ENCODE results near the gene PLD3.

Gene PLD3

DNA sequence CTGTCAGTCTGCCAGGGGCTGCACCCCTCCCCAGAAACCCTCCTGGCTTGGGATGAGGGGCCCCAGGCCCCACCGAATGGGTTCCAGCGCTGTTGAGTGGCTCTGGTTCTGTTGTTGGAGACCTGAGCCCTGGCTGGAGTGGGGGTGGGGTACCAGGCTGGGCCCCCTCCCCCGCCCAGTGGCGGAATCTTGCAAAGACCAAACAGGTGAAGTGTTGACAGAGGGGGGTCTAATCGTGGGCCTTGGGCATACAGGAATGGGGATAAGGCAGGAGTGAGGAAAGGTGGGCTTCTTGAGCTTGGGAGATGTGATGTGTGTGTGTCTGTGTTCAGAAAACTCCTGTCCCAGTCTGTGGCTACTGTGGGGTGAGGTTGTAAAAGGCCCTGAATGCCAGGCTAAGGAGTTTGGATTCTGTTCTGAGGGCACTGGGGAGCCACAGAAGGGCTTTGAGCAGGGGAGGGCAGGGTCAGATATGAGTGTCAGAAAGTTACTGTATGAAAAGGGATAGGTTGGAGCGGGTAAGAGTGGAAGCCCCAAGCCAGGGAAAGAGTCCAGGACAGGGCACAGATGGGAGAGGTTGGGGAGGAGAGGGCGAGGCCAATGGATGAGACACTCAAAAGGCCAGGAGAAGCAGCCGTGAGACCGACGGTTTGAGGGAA is 41.7 kb downstream of the PLD3 start, which contains the start of gene HIPK4:
Gene HIPK4, minus strand, starts transcription at position 98 of the 659 bp plus-strand sequence. CDS start 279 bp downstream, outside the sequence.
- Histone ChIP-seq H4K91ac (ENCODE audit: low read depth, low read length, poor library complexity) (no peak within 1 kb of the TSS), H2BK12ac (ENCODE audit: low read length) (peak within 1 kb of the TSS; percentile 2), H2BK120ac (ENCODE audit: low read depth, low read length) (no peak within 1 kb of the TSS), H3K14ac (ENCODE audit: low read length) (peak within 1 kb of the TSS; percentile 56), H3K9me3 (replicated peaks in 1 of 2; ENCODE audit: control insufficient read depth in 2 of 2, insufficient read depth in 1 of 2, low read depth in 1 of 2, low read length in 2 of 2) (no peaks in the 10 kb centered on the region), H3K27me3 (ENCODE audit: control insufficient read depth in 3 of 3, insufficient read depth in 3 of 3, low read depth in 1 of 3, low read length in 3 of 3) (peaks cover 0 to 5% (median 0%) of the 10 kb centered on the region in 3 experiments), H3K36me3 (replicated peaks in 1 of 2; ENCODE audit: control insufficient read depth in 2 of 2, insufficient read depth in 2 of 2, low read length in 2 of 2) (no peaks in the 10 kb centered on the region), H2BK5ac (ENCODE audit: low read length) (peak within 1 kb of the TSS; percentile 48), H3K27ac (replicated peaks; ENCODE audit: low read length) (no peak within 1 kb of the TSS), H3K23ac (ENCODE audit: low read depth, low read length, poor library complexity) (peak within 1 kb of the TSS; percentile 34), H3K79me1 (ENCODE audit: low read depth, low read length) (no peaks in the 10 kb centered on the region), H2AFZ (ENCODE audit: low read length) (no peak within 1 kb of the TSS), H3K4me1 (ENCODE audit: control insufficient read depth in 2 of 2, insufficient read depth in 1 of 2, low read depth in 1 of 2, low read length in 2 of 2) (no peaks in the 10 kb centered on the region), H3K4ac (ENCODE audit: low read length) (peak within 1 kb of the TSS; percentile 84), H4K8ac (ENCODE audit: low read depth, low read length) (no peak within 1 kb of the TSS), H2BK15ac (ENCODE audit: low read length) (no peak within 1 kb of the TSS), H3K18ac (ENCODE audit: low read length) (peak within 1 kb of the TSS; percentile 64), H2AK5ac (ENCODE audit: low read depth, low read length) (peak within 1 kb of the TSS; percentile 54), H3K9ac (ENCODE audit: low read depth, low read length, poor library complexity) (peak within 1 kb of the TSS; percentile 44), H3K4me3 (ENCODE audit: low read length in 2 of 2) (no peak within 1 kb of the TSS), H3K4me2 (ENCODE audit: insufficient read depth, low read length, poor library complexity, severe bottlenecking) (no peak within 1 kb of the TSS)
- DNase-seq (ENCODE audit: low spot score): no peak
- no CpG with 5 or more reads among the region's 10 CpGs for WGBS, 2 donors (ENCODE audit: extremely low coverage in 2 of 2, insufficient read length in 2 of 2, insufficient replicate concordance in 1 of 2)

DNA sequence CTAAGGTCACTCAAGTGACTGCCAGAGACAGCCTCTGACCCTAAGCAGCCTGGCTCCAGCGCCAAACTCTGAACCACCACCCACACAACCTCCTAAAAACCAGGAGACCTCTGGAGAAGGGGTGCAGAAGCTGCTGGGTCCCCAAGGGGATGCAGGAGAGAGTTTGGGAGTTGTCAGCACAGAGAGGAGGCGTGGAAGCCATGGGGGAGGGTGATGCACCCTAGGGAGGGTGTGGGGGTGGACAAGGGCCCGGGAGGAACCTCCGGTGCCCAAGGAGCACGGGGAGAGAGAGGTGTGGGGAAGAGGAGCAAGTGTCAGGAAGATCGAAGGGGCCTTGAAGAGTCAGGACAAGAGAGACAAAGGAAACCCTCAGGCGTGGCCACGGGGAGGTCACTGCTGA is 43.6 kb downstream of the PLD3 start:
- WGBS, 2 donors (ENCODE audit: extremely low coverage in 2 of 2, insufficient read length in 2 of 2, insufficient replicate concordance in 1 of 2): no CpG with 5 or more reads among the region's 8 CpGs
- H3K4ac ChIP-seq (ENCODE audit: low read length): no peak overlapping the region

DNA sequence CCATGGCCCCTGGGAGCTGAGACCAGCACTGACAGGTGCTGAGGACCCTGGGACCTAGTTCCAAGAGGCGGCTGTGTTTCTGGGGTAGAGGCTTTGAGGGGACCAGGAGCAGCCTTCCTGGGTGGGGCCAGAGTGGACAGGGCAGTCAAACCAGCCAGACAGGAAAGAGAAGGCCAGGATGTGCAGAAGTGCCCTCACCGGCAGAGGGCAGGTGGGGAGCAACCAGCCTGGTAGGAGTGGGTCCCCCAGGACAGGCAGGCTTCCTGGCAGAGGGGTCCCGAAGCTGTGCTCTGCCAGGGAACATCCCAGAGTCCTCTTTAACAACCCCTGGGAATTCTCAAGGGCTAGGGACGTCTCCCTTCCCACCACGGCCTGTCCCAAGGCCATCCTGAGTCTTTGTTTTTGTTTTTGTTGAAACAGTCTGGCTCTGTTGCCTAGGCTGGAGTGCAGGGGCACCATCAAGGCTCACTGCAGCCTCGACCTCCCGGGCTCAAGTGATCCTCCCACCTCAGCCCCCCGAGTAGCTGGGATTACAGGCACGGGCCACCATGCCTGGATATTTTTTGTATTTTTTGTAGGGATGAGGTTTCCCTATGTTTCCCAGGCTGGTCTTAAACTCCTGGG is 44.5 kb downstream of the PLD3 start:
- Histone ChIP-seq H3K4me2 (ENCODE audit: insufficient read depth, low read length, poor library complexity, severe bottlenecking) (no peak overlapping the region), H3K4me3 (ENCODE audit: low read length in 2 of 2) (no peak overlapping the region), H3K4ac (ENCODE audit: low read length) (no peak overlapping the region), H2BK12ac (ENCODE audit: low read length) (no peak overlapping the region), H2AFZ (ENCODE audit: low read length) (no peak overlapping the region), H3K9me3 (replicated peaks in 1 of 2; ENCODE audit: control insufficient read depth in 2 of 2, insufficient read depth in 1 of 2, low read depth in 1 of 2, low read length in 2 of 2) (no peaks in the 10 kb centered on the region), H3K18ac (ENCODE audit: low read length) (peak overlapping the region; percentile 5), H3K4me1 (ENCODE audit: control insufficient read depth in 2 of 2, insufficient read depth in 1 of 2, low read depth in 1 of 2, low read length in 2 of 2) (no peaks in the 10 kb centered on the region), H4K91ac (ENCODE audit: low read depth, low read length, poor library complexity) (no peak overlapping the region), H3K9ac (ENCODE audit: low read depth, low read length, poor library complexity) (no peak overlapping the region), H4K8ac (ENCODE audit: low read depth, low read length) (no peak overlapping the region), H2BK15ac (ENCODE audit: low read length) (no peak overlapping the region), H3K27me3 (ENCODE audit: control insufficient read depth in 3 of 3, insufficient read depth in 3 of 3, low read depth in 1 of 3, low read length in 3 of 3) (peaks cover 0 to 5% (median 0%) of the 10 kb centered on the region in 3 experiments), H3K79me1 (ENCODE audit: low read depth, low read length) (no peaks in the 10 kb centered on the region), H3K23ac (ENCODE audit: low read depth, low read length, poor library complexity) (no peak overlapping the region), H3K36me3 (replicated peaks in 1 of 2; ENCODE audit: control insufficient read depth in 2 of 2, insufficient read depth in 2 of 2, low read length in 2 of 2) (no peaks in the 10 kb centered on the region), H2BK5ac (ENCODE audit: low read length) (no peak overlapping the region), H3K27ac (replicated peaks; ENCODE audit: low read length) (no peak overlapping the region), H2AK5ac (ENCODE audit: low read depth, low read length) (no peak overlapping the region), H3K14ac (ENCODE audit: low read length) (no peak overlapping the region), H2BK120ac (ENCODE audit: low read depth, low read length) (no peak overlapping the region)
- no peak for DNase-seq (ENCODE audit: low spot score)
- WGBS, 2 donors (ENCODE audit: extremely low coverage in 2 of 2, insufficient read length in 2 of 2, insufficient replicate concordance in 1 of 2): no CpG with 5 or more reads among the region's 9 CpGs

More for the DNA sequence above, 43.6 kb downstream of the PLD3 start:
- no peak overlapping the region for H3K4me3 ChIP-seq (ENCODE audit: low read length in 2 of 2)
- H3K4me1 ChIP-seq (ENCODE audit: control insufficient read depth in 2 of 2, insufficient read depth in 1 of 2, low read depth in 1 of 2, low read length in 2 of 2): no peaks in the 10 kb centered on the region
- no peak overlapping the region for H3K4me2 ChIP-seq (ENCODE audit: insufficient read depth, low read length, poor library complexity, severe bottlenecking)
- H3K14ac ChIP-seq (ENCODE audit: low read length): no peak overlapping the region
- H3K27me3 ChIP-seq (ENCODE audit: control insufficient read depth in 3 of 3, insufficient read depth in 3 of 3, low read depth in 1 of 3, low read length in 3 of 3): peaks cover 0 to 5% (median 0%) of the 10 kb centered on the region in 3 experiments
- H3K23ac ChIP-seq (ENCODE audit: low read depth, low read length, poor library complexity): no peak overlapping the region
- no peak for DNase-seq (ENCODE audit: low spot score)
- no peaks in the 10 kb centered on the region for H3K36me3 ChIP-seq (replicated peaks in 1 of 2; ENCODE audit: control insufficient read depth in 2 of 2, insufficient read depth in 2 of 2, low read length in 2 of 2)
- H3K9me3 ChIP-seq (replicated peaks in 1 of 2; ENCODE audit: control insufficient read depth in 2 of 2, insufficient read depth in 1 of 2, low read depth in 1 of 2, low read length in 2 of 2): no peaks in the 10 kb centered on the region
- no peak overlapping the region for H2BK15ac ChIP-seq (ENCODE audit: low read length)
- no peak overlapping the region for H3K9ac ChIP-seq (ENCODE audit: low read depth, low read length, poor library complexity)
- no peak overlapping the region for H3K27ac ChIP-seq (replicated peaks; ENCODE audit: low read length)
- H2AK5ac ChIP-seq (ENCODE audit: low read depth, low read length): no peak overlapping the region
- no peak overlapping the region for H4K91ac ChIP-seq (ENCODE audit: low read depth, low read length, poor library complexity)
- peak overlapping the region; percentile 7 for H3K18ac ChIP-seq (ENCODE audit: low read length)
- H4K8ac ChIP-seq (ENCODE audit: low read depth, low read length): no peak overlapping the region
- H2BK12ac ChIP-seq (ENCODE audit: low read length): no peak overlapping the region
- no peaks in the 10 kb centered on the region for H3K79me1 ChIP-seq (ENCODE audit: low read depth, low read length)
- H2AFZ ChIP-seq (ENCODE audit: low read length): no peak overlapping the region
- H2BK120ac ChIP-seq (ENCODE audit: low read depth, low read length): no peak overlapping the region
- no peak overlapping the region for H2BK5ac ChIP-seq (ENCODE audit: low read length)
